HEK293T (cell line): ENCODE measurements around the gene ARHGDIG.

Source experiments
- CTCF ChIA-PET: fragments of 350-600 bp; formaldehyde crosslinking; extraction: SDS; loops from one replicate; lab custom pipeline; 2021; ENCODE audit warnings: antibody characterized with exemption, inconsistent platforms; lab: Yijun Ruan, JAX
- POLR2A ChIA-PET: fragments of 350-600 bp; formaldehyde crosslinking; extraction: SDS; loops from one replicate; lab custom pipeline; 2020; ENCODE audit warnings: antibody characterized with exemption, inconsistent platforms; lab: Yijun Ruan, JAX
- DNase-seq: peaks from one replicate; pipeline ENCODE4 v3.0.0; 2012; ENCODE audit warnings: mixed read lengths; ENCODE audit errors: extremely low spot score
- ARNT ChIP-seq: fragments of 450-650 bp; IDR thresholded peaks from 2 replicates; pipeline ENCODE4 v1.6.1; 2017; ENCODE audit warnings: mild to moderate bottlenecking
- BHLHE40 ChIP-seq: fragments of 450-650 bp; IDR thresholded peaks from 2 replicates; pipeline ENCODE4 v1.6.1; 2016; ENCODE audit warnings: mild to moderate bottlenecking, moderate library complexity, borderline replicate concordance
- CTBP1 ChIP-seq: fragments of 450-650 bp; IDR thresholded peaks from 2 replicates; pipeline ENCODE4 v1.6.1; 2016; ENCODE audit warnings: borderline replicate concordance
- ELF4 ChIP-seq: fragments of 450-650 bp; IDR thresholded peaks from 2 replicates; pipeline ENCODE4 v1.6.1; 2017; ENCODE audit warnings: antibody characterized with exemption
- FOXA1 ChIP-seq: fragments of 450-650 bp; IDR thresholded peaks from 2 replicates; pipeline ENCODE4 v1.6.1; 2016; ENCODE audit warnings: mild to moderate bottlenecking
- FOXK2 ChIP-seq: fragments of 450-650 bp; IDR thresholded peaks from 2 replicates; pipeline ENCODE4 v1.6.1; 2016; ENCODE audit warnings: mild to moderate bottlenecking
- FOXM1 ChIP-seq: fragments of 450-650 bp; IDR thresholded peaks from 2 replicates; pipeline ENCODE4 v1.6.1; 2017; ENCODE audit warnings: mild to moderate bottlenecking, borderline replicate concordance
- HDGF ChIP-seq: fragments of 450-650 bp; IDR thresholded peaks from 2 replicates; pipeline ENCODE4 v1.6.1; 2017; ENCODE audit warnings: antibody characterized with exemption, borderline replicate concordance
- L3MBTL2 ChIP-seq: fragments of 450-650 bp; conservative IDR thresholded peaks from 2 replicates; pipeline ENCODE4 v1.6.1; 2016; ENCODE audit warnings: mild to moderate bottlenecking
- LEF1 ChIP-seq: fragments of 450-650 bp; IDR thresholded peaks from 2 replicates; pipeline ENCODE4 v1.6.1; 2017; ENCODE audit warnings: mild to moderate bottlenecking, borderline replicate concordance
- NFRKB ChIP-seq: fragments of 450-650 bp; IDR thresholded peaks from 2 replicates; pipeline ENCODE4 v1.6.1; 2016; ENCODE audit warnings: mild to moderate bottlenecking, moderate library complexity
- PKNOX1 ChIP-seq: fragments of 450-650 bp; IDR thresholded peaks from 2 replicates; pipeline ENCODE4 v1.6.1; 2016
- SP1 ChIP-seq: fragments of 450-650 bp; IDR thresholded peaks from 2 replicates; pipeline ENCODE4 v1.6.1; 2017
- SUZ12 ChIP-seq: fragments of 450-650 bp; IDR thresholded peaks from 2 replicates; pipeline ENCODE4 v1.6.1; 2016; ENCODE audit warnings: mild to moderate bottlenecking
- TARDBP ChIP-seq: fragments of 450-650 bp; IDR thresholded peaks from 2 replicates; pipeline ENCODE4 v1.6.1; 2016
- ZNF384 ChIP-seq: fragments of 450-650 bp; IDR thresholded peaks from 2 replicates; pipeline ENCODE4 v1.6.1; 2016

Gene ARHGDIG

GRCh38 chr16:291539-291938 lies 11.1 kb downstream of the ARHGDIG start:
- CTCF ChIA-PET: no interaction called here
- TF ChIP-seq TARDBP (no peak), ZNF384 (no peak), FOXM1 (no peak)
- DNase-seq: no peak
- POLR2A ChIA-PET: no interaction called here

GRCh38 chr16:293043-293775 lies 12.8 kb downstream of the ARHGDIG start:
- DNase-seq: no peak
- CTCF ChIA-PET: interaction anchor here (1.0 kb wide), 1 partner anchor 193 kb away, joined by 4 read pairs; no protein-coding TSS in a partner anchor
- no peak for TF ChIP-seq HDGF
- no peak for TF ChIP-seq SP1
- no peak for TF ChIP-seq BHLHE40
- TF ChIP-seq FOXA1: no peak
- no peak for TF ChIP-seq ELF4
- no peak for TF ChIP-seq PKNOX1
- TF ChIP-seq FOXM1: no peak
- no peak for TF ChIP-seq TARDBP
- TF ChIP-seq SUZ12: no peak
- no peak for TF ChIP-seq FOXK2
- no peak for TF ChIP-seq NFRKB
- TF ChIP-seq L3MBTL2: no peak
- no peak for TF ChIP-seq LEF1
- no peak for TF ChIP-seq ARNT
- TF ChIP-seq CTBP1: no peak
- TF ChIP-seq ZNF384: no peak

GRCh38 chr16:296276-296675 lies 15.9 kb downstream of the ARHGDIG start:
- no peak for DNase-seq
- POLR2A ChIA-PET: no interaction called here
- TF ChIP-seq HDGF: no peak
- no peak for TF ChIP-seq ARNT
- no peak for TF ChIP-seq SP1
- CTCF ChIA-PET: no interaction called here

More at GRCh38 chr16:293043-293775, 12.8 kb downstream of the ARHGDIG start:
- POLR2A ChIA-PET: interaction anchor here (0.9 kb wide), 1 partner anchor 15 kb away, joined by 6 read pairs; no protein-coding TSS in a partner anchor

- CTCF ChIA-PET: interaction anchor here (0.5 kb wide), 1 partner anchor 79 kb away, joined by 3 read pairs; no protein-coding TSS in a partner anchor
- TF ChIP-seq NFRKB (no peak), FOXK2 (no peak), PKNOX1 (no peak), SUZ12 (no peak), ZNF384 (no peak), HDGF (no peak), BHLHE40 (no peak), ELF4 (no peak), L3MBTL2 (no peak), TARDBP (no peak), FOXM1 (no peak), SP1 (no peak)
These were observed 16.6 kb downstream of the ARHGDIG start for GRCh38 chr16:296806-297510.

GRCh38 chr16:297832-298231 lies 17.4 kb downstream of the ARHGDIG start:
- ChIA-PET CTCF (interaction anchor here (0.5 kb wide), 1 partner anchor 80 kb away, joined by 3 read pairs; no protein-coding TSS in a partner anchor), POLR2A (no interaction called here)

More at GRCh38 chr16:296806-297510, 16.6 kb downstream of the ARHGDIG start:
- POLR2A ChIA-PET: no interaction called here
- no peak for DNase-seq

GRCh38 chr16:301235-301634 lies 20.8 kb downstream of the ARHGDIG start:
- DNase-seq: no peak
- CTCF ChIA-PET: no interaction called here
- POLR2A ChIA-PET: no interaction called here
- TF ChIP-seq SP1 (no peak), FOXK2 (no peak), L3MBTL2 (no peak), HDGF (no peak), ARNT (no peak), LEF1 (no peak), FOXM1 (no peak), PKNOX1 (no peak), ZNF384 (no peak), SUZ12 (no peak), TARDBP (no peak), BHLHE40 (no peak), CTBP1 (no peak), FOXA1 (no peak), NFRKB (no peak), ELF4 (no peak)

More at GRCh38 chr16:297832-298231, 17.4 kb downstream of the ARHGDIG start:
- DNase-seq: no peak
- no peak for TF ChIP-seq CTBP1
- TF ChIP-seq FOXA1: no peak
- no peak for TF ChIP-seq PKNOX1
